Hematopoietic multipotent progenitor cell treated with erythropoietin and hydrocortisone succinate and interleukin-3 and kit ligand, for 4 days (in vitro differentiated cells): ENCODE data around the gene SKIC2.

ENCODE experiments used
- DNase-seq: peaks from one replicate; pipeline ENCODE4 v3.0.0-alpha.2; 2015

The SKIC2 gene

GRCh38 chr6:31945507-31946369, 13.2 kb upstream of the SKIC2 start, which contains the start of gene CFB:
CFB (plus strand) TSS chr6:31946095; CDS start chr6:31946222, 127 bp downstream.
- DNase-seq = no peak

- DNase-seq = no peak
These were observed 12.5 kb upstream of the SKIC2 start for GRCh38 chr6:31946370-31946885.

- DNase-seq = no peak
These were observed 11.8 kb upstream of the SKIC2 start for GRCh38 chr6:31947070-31947675.

GRCh38 chr6:31947864-31948263, 11.1 kb upstream of the SKIC2 start:
- DNase-seq = no peak

- DNase-seq = no peak
These were observed 10.7 kb upstream of the SKIC2 start for GRCh38 chr6:31948306-31948705.

GRCh38 chr6:31948753-31949413, 10.1 kb upstream of the SKIC2 start:
- DNase-seq = no peak

- DNase-seq = no peak
These were observed 8.9 kb upstream of the SKIC2 start for GRCh38 chr6:31949926-31950548.

GRCh38 chr6:31952140-31952805, 6.7 kb upstream of the SKIC2 start:
- peak; percentile 72 for DNase-seq

- no peak for DNase-seq
These were observed 6.1 kb upstream of the SKIC2 start for GRCh38 chr6:31952890-31953289.

- DNase-seq = no peak
These were observed 4.5 kb upstream of the SKIC2 start for GRCh38 chr6:31954511-31954910.

- DNase-seq = no peak
These were observed 2.2 kb upstream of the SKIC2 start for GRCh38 chr6:31956796-31957195.

- DNase-seq = no peak
These were observed 599 bp upstream of the SKIC2 start for GRCh38 chr6:31958412-31958740.

GRCh38 chr6:31961616-31962015, 2.6 kb downstream of the SKIC2 start:
- DNase-seq = no peak

- DNase-seq = no peak
These were observed 4.9 kb downstream of the SKIC2 start for GRCh38 chr6:31963921-31964320.

- no peak for DNase-seq
These were observed 6.7 kb downstream of the SKIC2 start for GRCh38 chr6:31965700-31966099.

- no peak for DNase-seq
These were observed 7.5 kb downstream of the SKIC2 start for GRCh38 chr6:31966506-31966905.

- no peak for DNase-seq
These were observed 8.3 kb downstream of the SKIC2 start for GRCh38 chr6:31966997-31967925.

- DNase-seq = no peak
These were observed 8.9 kb downstream of the SKIC2 start for GRCh38 chr6:31967926-31968320.

GRCh38 chr6:31968326-31968725, 9.4 kb downstream of the SKIC2 start:
- DNase-seq = no peak

GRCh38 chr6:31968791-31969711, 10.1 kb downstream of the SKIC2 start:
- DNase-seq = no peak
